Trophoblast cell (in vitro differentiated cells and primary cell): ENCODE results near the gene CEP164.

Source experiments
- DNase-seq, 2 donors: peaks; one replicate each; pipeline ENCODE4 v3.0.0-alpha.2; 2016
- H2AFZ ChIP-seq: 2 replicates; pipeline ENCODE4 v1.6.1; 2013; ENCODE audit warnings: low read length, moderate library complexity, mild to moderate bottlenecking; ENCODE audit not compliant: insufficient read depth, poor library complexity
- H2AK5ac ChIP-seq: 2 replicates; pipeline ENCODE4 v1.6.1; 2013; ENCODE audit warnings: mild to moderate bottlenecking, low read length
- H2BK120ac ChIP-seq: 2 replicates; pipeline ENCODE4 v1.6.1; 2013; ENCODE audit warnings: low read length, mild to moderate bottlenecking, moderate library complexity; ENCODE audit not compliant: insufficient read depth, poor library complexity
- H2BK12ac ChIP-seq: 2 replicates; pipeline ENCODE4 v1.6.1; 2013; ENCODE audit warnings: mild to moderate bottlenecking, low read length, moderate library complexity
- H2BK5ac ChIP-seq: 2 replicates; pipeline ENCODE4 v1.6.1; 2013; ENCODE audit warnings: low read length, low read depth, moderate library complexity, mild to moderate bottlenecking; ENCODE audit not compliant: poor library complexity
- H3K14ac ChIP-seq: 2 replicates; pipeline ENCODE4 v1.6.1; 2013; ENCODE audit warnings: mild to moderate bottlenecking, low read length
- H3K18ac ChIP-seq: 2 replicates; pipeline ENCODE4 v1.6.1; 2013; ENCODE audit warnings: mild to moderate bottlenecking, low read length
- H3K23ac ChIP-seq: 2 replicates; pipeline ENCODE4 v1.6.1; 2013; ENCODE audit warnings: low read length
- H3K27ac ChIP-seq: 2 replicates; pipeline ENCODE4 v1.5.1; 2013; ENCODE audit warnings: low read depth, mild to moderate bottlenecking, inconsistent platforms, low read length, moderate library complexity
- H3K27me3 ChIP-seq: 2 replicates; pipeline ENCODE4 v1.6.1; 2013; ENCODE audit warnings: inconsistent platforms, mild to moderate bottlenecking, low read length, moderate library complexity; ENCODE audit not compliant: insufficient read depth
- H3K36me3 ChIP-seq, 2 experiments: 1 replicate in 1 of 2; 2 replicates in 1 of 2; pipeline ENCODE4 v1.6.1; 2013; ENCODE audit warnings: low read length in 2 of 2, mild to moderate bottlenecking in 2 of 2, moderate library complexity in 1 of 2; ENCODE audit not compliant: insufficient read depth in 2 of 2, control insufficient read depth in 1 of 2
- H3K4ac ChIP-seq: 2 replicates; pipeline ENCODE4 v1.6.1; 2013; ENCODE audit warnings: low read depth, mild to moderate bottlenecking, low read length, moderate library complexity
- H3K4me1 ChIP-seq, 2 experiments: 1 replicate in 1 of 2; 2 replicates in 1 of 2; pipeline ENCODE4 v1.6.1; 2013; ENCODE audit warnings: low read length in 2 of 2, mild to moderate bottlenecking in 2 of 2, moderate library complexity in 1 of 2; ENCODE audit not compliant: insufficient read depth in 2 of 2, control insufficient read depth in 1 of 2
- H3K4me2 ChIP-seq: 2 replicates; pipeline ENCODE4 v1.6.1; 2013; ENCODE audit warnings: inconsistent platforms, mild to moderate bottlenecking, low read length, moderate library complexity
- H3K4me3 ChIP-seq: 2 replicates; pipeline ENCODE4 v1.5.1; 2013; ENCODE audit warnings: mild to moderate bottlenecking, low read depth, low read length, inconsistent platforms
- H3K79me1 ChIP-seq: one replicate; pipeline ENCODE4 v1.6.1; 2013; ENCODE audit warnings: low read length
- H3K79me2 ChIP-seq: 2 replicates; pipeline ENCODE4 v1.6.1; 2013; ENCODE audit warnings: low read length, mild to moderate bottlenecking; ENCODE audit not compliant: control insufficient read depth, insufficient read depth, poor library complexity
- H3K9ac ChIP-seq: 2 replicates; pipeline ENCODE4 v1.6.1; 2013; ENCODE audit warnings: mild to moderate bottlenecking, low read length
- H3K9me3 ChIP-seq: 2 replicates; pipeline ENCODE4 v1.6.1; 2013; ENCODE audit warnings: low read depth, mild to moderate bottlenecking, control low read depth, inconsistent platforms, low read length; ENCODE audit not compliant: insufficient read depth
- H4K12ac ChIP-seq: 2 replicates; pipeline ENCODE4 v1.6.1; 2013; ENCODE audit warnings: low read depth, mild to moderate bottlenecking, low read length, moderate library complexity
- H4K8ac ChIP-seq: 2 replicates; pipeline ENCODE4 v1.6.1; 2013; ENCODE audit warnings: low read depth, mild to moderate bottlenecking, low read length, moderate library complexity
- H4K91ac ChIP-seq: one replicate; pipeline ENCODE4 v1.6.1; 2013; ENCODE audit warnings: low read depth, mild to moderate bottlenecking, low read length, moderate library complexity
- WGBS: extraction: QIAGEN DNeasy Blood & Tissue Kit; methylation state at CpG from one replicate; pipeline ENCODE4 v1.1.7; 2013; ENCODE audit warnings: missing lambda C conversion rate; ENCODE audit not compliant: insufficient read length, insufficient coverage; ENCODE audit errors: extremely low coverage; 5-methylcytosine and 5-hydroxymethylcytosine counted together

Gene CEP164

GRCh38 chr11:117390743-117391142, 63.1 kb downstream of the CEP164 start:
- H3K23ac ChIP-seq, result no peak overlapping the region
- no peak overlapping the region for H3K4me3 ChIP-seq
- H3K18ac ChIP-seq, result no peak overlapping the region
- no peak overlapping the region for H4K91ac ChIP-seq
- DNase-seq, result no peak
- H4K8ac ChIP-seq, result no peak overlapping the region
- H2BK12ac ChIP-seq, result no peak overlapping the region
- no peaks in the 10 kb centered on the region for H3K27me3 ChIP-seq
- H3K4me1 ChIP-seq, result peaks cover 4 to 6% of the 10 kb centered on the region in 2 experiments
- H3K36me3 ChIP-seq, result peaks cover 37 to 40% of the 10 kb centered on the region in 2 experiments
- H2BK5ac ChIP-seq, result no peak overlapping the region
- no peak overlapping the region for H3K27ac ChIP-seq
- H3K9ac ChIP-seq, result no peak overlapping the region
- no peak overlapping the region for H3K14ac ChIP-seq
- no peak overlapping the region for H3K4ac ChIP-seq
- H2AFZ ChIP-seq, result no peak overlapping the region
- no peak overlapping the region for H4K12ac ChIP-seq
- peaks cover 6% of the 10 kb centered on the region for H3K9me3 ChIP-seq
- H2AK5ac ChIP-seq, result no peak overlapping the region
- no peak overlapping the region for H3K4me2 ChIP-seq
- no peaks in the 10 kb centered on the region for H3K79me2 ChIP-seq
- WGBS, result no CpG with 5 or more reads among the region's 8 CpGs
- H3K79me1 ChIP-seq, result no peaks in the 10 kb centered on the region
- no peak overlapping the region for H2BK120ac ChIP-seq

DNA sequence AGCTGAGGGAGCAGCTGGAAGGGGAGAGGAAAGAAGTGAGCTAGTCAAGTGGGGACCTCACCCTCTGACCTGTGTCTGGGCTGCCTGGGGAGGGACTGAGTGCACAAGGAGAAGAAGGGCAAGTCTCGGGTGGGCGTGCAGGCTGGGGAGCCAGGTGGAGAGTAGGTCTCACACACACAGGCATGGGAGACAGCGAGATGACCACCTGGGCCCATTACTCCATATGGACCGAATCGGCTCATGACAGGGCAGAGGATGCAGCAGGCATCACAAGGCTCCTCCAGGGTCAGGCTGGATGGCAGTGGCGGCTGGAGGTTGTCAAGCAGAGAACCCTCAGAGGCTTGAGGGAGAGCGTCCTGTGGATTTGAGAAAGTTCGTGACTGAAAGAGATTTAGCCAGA, 63.5 kb downstream of the CEP164 start:
- no peak overlapping the region for H3K27ac ChIP-seq
- H3K79me2 ChIP-seq, result no peaks in the 10 kb centered on the region
- no peak overlapping the region for H3K9ac ChIP-seq
- H4K91ac ChIP-seq, result no peak overlapping the region
- no peak overlapping the region for H4K8ac ChIP-seq
- no peak for DNase-seq
- no peak overlapping the region for H2BK12ac ChIP-seq
- peaks cover 4 to 6% of the 10 kb centered on the region in 2 experiments for H3K4me1 ChIP-seq
- H3K79me1 ChIP-seq, result no peaks in the 10 kb centered on the region
- H3K23ac ChIP-seq, result no peak overlapping the region
- H2BK5ac ChIP-seq, result no peak overlapping the region
- peaks cover 38 to 39% of the 10 kb centered on the region in 2 experiments for H3K36me3 ChIP-seq
- H3K4me3 ChIP-seq, result no peak overlapping the region
- WGBS, result no CpG with 5 or more reads among the region's 8 CpGs
- H2AFZ ChIP-seq, result no peak overlapping the region
- no peak overlapping the region for H2BK120ac ChIP-seq
- H4K12ac ChIP-seq, result no peak overlapping the region
- no peak overlapping the region for H3K14ac ChIP-seq
- H3K9me3 ChIP-seq, result peaks cover 6% of the 10 kb centered on the region
- H3K4me2 ChIP-seq, result no peak overlapping the region
- H3K4ac ChIP-seq, result no peak overlapping the region
- no peak overlapping the region for H3K18ac ChIP-seq
- H2AK5ac ChIP-seq, result no peak overlapping the region
- no peaks in the 10 kb centered on the region for H3K27me3 ChIP-seq

DNA sequence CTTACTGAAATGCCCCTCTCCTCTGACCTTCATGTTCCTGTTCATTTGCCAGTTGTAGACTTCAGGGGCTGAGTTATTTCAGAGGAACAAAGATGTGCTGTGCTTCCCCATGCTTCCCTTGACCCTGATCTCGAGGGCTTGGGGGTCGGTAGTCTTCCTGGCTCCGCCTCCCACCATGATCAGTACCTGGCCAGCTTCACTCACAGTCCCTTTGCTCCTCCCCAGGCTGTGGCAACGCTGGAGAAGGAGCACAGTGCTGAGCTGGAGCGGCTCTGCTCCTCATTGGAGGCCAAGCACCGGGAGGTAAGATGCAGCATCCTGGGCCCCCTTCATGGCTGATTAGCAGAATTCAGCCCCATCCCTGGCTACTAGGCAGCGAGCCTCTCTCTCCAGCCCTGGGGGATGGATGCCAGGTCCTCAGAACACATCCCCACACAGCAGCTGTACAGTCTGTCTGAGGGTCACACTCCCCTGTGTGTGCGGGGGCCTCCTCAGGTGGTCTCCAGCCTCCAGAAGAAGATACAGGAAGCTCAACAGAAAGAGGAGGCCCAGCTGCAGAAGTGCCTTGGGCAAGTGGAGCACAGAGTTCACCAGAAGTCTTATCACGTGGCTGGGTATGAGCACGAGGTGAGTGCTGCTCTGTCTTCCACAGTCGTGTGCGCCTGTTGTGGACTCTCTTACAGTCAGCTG, 64.5 kb downstream of the CEP164 start:
- no peak overlapping the region for H4K8ac ChIP-seq
- H3K27ac ChIP-seq, result no peak overlapping the region
- H3K27me3 ChIP-seq, result no peaks in the 10 kb centered on the region
- H3K9ac ChIP-seq, result no peak overlapping the region
- H3K4me3 ChIP-seq, result peak overlapping the region; percentile 14
- peaks cover 45 to 47% of the 10 kb centered on the region in 2 experiments for H3K36me3 ChIP-seq
- no peak overlapping the region for H4K91ac ChIP-seq
- H3K9me3 ChIP-seq, result peaks cover 6% of the 10 kb centered on the region
- no peak overlapping the region for H3K23ac ChIP-seq
- no peaks in the 10 kb centered on the region for H3K79me2 ChIP-seq
- WGBS, result no CpG with 5 or more reads among the region's 12 CpGs
- no peaks in the 10 kb centered on the region for H3K79me1 ChIP-seq
- H3K4me2 ChIP-seq, result no peak overlapping the region
- H3K4me1 ChIP-seq, result peaks cover 4 to 6% of the 10 kb centered on the region in 2 experiments
- no peak overlapping the region for H2AFZ ChIP-seq
- no peak overlapping the region for H4K12ac ChIP-seq
- H2BK120ac ChIP-seq, result no peak overlapping the region
- H2BK5ac ChIP-seq, result no peak overlapping the region
- no peak for DNase-seq
- no peak overlapping the region for H3K4ac ChIP-seq
- H3K14ac ChIP-seq, result no peak overlapping the region
- H2BK12ac ChIP-seq, result no peak overlapping the region
- H2AK5ac ChIP-seq, result no peak overlapping the region
- H3K18ac ChIP-seq, result no peak overlapping the region

GRCh38 chr11:117392979-117393378, 65.3 kb downstream of the CEP164 start:
- Histone ChIP-seq H3K4ac (no peak overlapping the region), H3K23ac (no peak overlapping the region), H2BK120ac (no peak overlapping the region), H3K4me1 (peaks cover 2 to 4% of the 10 kb centered on the region in 2 experiments), H3K27me3 (no peaks in the 10 kb centered on the region), H2AK5ac (no peak overlapping the region), H3K9ac (no peak overlapping the region), H3K36me3 (peaks cover 44 to 46% of the 10 kb centered on the region in 2 experiments), H4K8ac (no peak overlapping the region), H3K9me3 (peaks cover 4% of the 10 kb centered on the region), H3K14ac (no peak overlapping the region), H3K18ac (no peak overlapping the region), H2AFZ (no peak overlapping the region), H4K12ac (no peak overlapping the region), H2BK12ac (no peak overlapping the region), H3K4me3 (peak overlapping the region; percentile 10), H3K27ac (no peak overlapping the region), H3K79me2 (no peaks in the 10 kb centered on the region), H2BK5ac (no peak overlapping the region), H3K4me2 (no peak overlapping the region), H4K91ac (no peak overlapping the region), H3K79me1 (no peaks in the 10 kb centered on the region)
- no peak for DNase-seq
- no CpG with 5 or more reads among the region's 8 CpGs for WGBS
